NCI-H2107 (cell line): ENCODE results near the gene CCDC169.
A peak's percentile ranks its signal among the peaks of the same experiment; 100 is the strongest.
"Not testable (repeated sequence)": the region's sequence is repeated elsewhere in the genome, so short reads cannot be mapped to it uniquely, and the experiment has no call there.

Experiments
- DNase-seq: peaks from one replicate; lab custom pipeline; 2025; lab: John Stamatoyannopoulos, UW

CCDC169 gene

DNA sequence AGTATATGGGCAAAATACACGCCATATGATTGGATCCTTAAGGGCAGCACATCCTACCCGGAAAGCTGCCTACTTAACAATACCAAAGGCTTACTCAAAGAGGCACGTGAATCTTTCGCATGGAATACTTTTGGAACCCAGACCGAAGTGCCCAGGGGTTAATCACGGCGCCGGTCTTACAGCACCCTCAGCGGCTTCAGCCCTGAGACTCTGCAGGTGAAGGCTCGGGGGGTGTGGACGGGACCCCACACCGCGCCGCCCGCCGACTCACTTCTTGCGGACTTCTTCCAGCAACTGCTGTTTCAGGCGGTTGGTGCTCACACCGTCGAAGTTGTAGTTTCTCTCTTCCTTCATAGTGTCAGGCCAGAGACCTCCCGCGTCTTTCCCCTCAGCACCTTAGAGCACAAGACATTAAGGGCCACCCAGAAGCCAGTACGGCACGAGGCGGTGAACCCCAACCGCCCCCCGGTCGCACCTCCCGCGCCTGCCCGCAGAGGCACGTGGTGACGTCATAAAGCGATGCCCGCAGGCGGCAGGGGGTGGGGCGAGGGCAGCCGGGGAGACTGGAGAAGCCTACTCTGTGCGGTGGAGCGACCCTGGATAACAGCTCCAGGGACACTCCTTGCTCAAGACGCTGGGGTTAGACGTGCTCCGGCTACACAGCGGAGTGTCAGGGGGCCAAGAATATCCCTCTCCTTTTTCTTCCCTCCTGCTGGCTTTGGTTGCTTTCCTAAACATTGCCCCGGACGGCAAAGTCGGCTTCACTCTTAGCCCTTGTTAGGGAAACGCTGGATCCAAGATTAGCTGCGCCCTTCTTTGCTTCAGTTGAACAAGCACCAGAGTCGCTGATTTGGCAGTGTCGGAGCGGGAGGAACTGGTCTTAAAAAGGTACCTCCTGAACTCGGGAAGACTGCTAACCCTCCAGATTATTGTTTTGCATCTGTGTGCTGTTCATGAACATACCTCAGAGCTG is at the start of gene CCDC169:
CCDC169 (minus strand) TSS at position 449 of the 973 bp plus-strand sequence; CDS start at position 354, 95 bp downstream.
- no peak for DNase-seq

GRCh38 chr13:36346222-36347083 is 48.8 kb upstream of the CCDC169 start, which contains the start of gene SPART:
Gene SPART, minus strand, starts transcription at chr13:36346394. Its CDS starts 10,564 bp downstream, at chr13:36335830.
- DNase-seq: peak; percentile 49

- DNase-seq: no peak
Measured at GRCh38 chr13:36345438-36346221, 48.0 kb upstream of the CCDC169 start.

- no peak for DNase-seq
Measured at GRCh38 chr13:36344886-36345437, 47.3 kb upstream of the CCDC169 start.

- no peak for DNase-seq
Measured at GRCh38 chr13:36344173-36344572, 46.6 kb upstream of the CCDC169 start.

DNA sequence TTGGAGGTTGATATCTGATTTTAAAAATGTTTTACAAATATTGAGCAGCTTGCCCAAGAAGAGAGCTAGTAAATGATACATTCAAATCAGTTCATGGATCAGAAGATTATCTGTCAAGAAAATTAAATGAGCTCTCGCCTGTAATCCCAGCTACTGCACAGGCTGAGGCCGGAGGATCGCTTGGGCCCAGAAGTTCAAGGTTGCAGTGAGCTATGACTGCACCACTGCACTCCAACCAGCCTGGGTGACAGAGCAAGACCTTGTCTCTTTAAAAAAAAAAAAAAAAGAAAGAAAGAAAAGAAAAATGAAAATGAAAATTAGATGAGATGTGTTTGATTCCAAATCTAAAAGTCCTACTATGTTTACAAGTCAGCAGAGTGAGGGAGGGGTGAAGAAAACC is 46.2 kb upstream of the CCDC169 start:
- no peak for DNase-seq

DNA sequence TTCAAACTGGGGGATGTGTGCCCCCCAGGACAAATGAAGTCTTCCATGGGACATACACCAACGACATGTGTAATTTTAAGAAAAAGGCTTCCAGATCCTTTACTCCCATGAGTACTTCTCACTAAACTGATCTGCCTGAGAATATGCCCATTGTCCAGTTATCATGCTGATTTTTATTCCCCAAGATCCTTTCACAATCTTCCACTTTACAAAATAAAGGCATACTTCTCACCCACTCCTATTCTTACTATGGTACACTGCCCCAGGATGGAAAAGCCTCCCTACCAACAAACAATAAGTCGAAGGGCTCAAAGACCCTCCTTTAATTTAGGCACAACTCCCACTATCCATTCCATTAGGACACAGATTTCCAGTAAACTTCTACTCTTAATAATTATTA is 45.1 kb upstream of the CCDC169 start:
- DNase-seq: no peak

GRCh38 chr13:36341718-36342117 is 44.1 kb upstream of the CCDC169 start:
- no peak for DNase-seq

- DNase-seq: no peak
Measured at GRCh38 chr13:36339600-36340155, 42.1 kb upstream of the CCDC169 start.

DNA sequence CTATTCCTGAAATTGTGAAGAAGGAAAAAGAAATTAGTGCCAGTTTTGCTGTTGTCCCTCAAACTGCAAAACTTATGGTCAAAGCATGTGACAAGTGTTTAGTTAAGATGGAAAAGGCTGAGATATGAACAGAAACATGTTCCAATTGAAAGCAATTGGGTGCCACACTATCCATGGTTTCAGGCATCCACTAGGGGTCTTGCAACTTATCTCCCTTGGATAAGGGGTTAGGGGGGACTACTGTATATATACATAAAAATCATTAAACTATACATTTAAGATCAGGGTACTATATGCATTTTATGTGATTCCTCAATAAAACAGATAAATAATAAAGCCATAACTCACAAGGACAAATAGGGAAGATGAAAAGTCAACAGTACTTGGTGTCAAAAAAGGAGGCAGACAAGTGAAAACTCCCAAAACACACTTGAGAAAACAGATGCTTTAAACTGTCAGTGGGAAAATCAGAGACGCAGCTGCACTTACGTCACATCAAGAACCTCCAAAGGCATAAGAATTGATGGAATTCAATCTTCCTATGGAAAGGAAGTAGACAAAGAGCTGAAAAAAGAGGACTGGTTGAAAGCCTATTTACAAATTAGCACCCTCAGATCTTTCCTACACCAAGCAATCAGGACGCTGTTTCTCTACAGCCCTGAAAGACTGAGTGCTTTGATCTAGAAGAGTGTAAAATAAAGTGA is 40.5 kb upstream of the CCDC169 start:
- DNase-seq: no peak

DNA sequence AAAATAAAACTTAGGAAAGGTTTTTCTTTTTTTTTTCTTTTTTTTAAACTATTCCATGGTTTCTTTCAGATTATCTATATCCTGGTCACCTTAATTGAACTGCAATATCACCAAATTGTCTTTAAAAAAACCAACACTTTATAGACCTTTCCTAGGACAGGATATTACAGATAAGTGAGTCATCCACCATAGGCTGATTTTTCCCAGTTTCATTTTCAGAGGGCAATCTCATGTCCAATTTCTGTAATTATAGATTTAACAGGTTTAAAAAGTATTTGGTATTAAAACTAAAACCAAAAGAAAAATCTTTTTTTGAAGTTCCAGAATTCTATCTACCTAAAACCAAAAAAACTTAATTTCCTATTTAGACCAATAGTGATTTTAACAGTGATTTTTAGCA is 35.4 kb upstream of the CCDC169 start:
- no peak for DNase-seq

DNA sequence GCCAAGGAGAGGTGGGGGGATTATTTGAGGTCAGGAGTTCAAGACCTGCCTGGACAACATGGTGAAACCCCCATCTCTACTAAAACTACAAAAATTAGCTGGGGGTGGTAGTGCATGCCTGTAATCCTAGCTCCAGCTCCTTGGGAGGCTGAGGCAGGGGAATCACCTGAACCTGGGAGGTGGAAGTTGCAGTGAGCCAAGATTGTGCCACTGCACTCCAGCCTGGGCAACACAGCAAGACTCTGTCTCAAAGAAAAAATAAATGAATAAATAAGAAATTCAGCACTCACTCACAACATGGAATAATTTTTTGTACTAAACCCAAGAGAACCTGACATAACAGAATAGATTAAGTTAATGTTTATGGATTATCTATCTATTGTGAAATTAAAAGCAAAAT is 34.6 kb upstream of the CCDC169 start:
- DNase-seq: not testable (repeated sequence)

DNA sequence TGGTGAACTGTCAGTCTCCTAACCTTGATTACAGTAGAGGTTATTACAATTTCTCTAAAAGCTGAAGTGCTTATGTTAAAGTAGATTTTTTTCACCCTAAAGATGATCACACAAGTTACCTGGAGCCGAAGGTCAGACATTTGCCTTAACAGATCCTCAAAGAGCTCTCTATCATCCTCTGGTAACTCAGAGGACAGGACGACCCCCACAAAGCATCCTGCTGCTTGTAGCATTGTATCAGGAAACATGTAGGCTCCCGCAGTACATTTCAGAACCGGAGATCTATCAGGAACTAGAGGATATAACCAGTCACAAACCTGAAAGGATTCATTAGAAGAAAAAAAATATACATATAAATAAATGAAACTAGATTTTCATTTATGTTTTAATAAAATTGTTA is 33.7 kb upstream of the CCDC169 start:
- no peak for DNase-seq

DNA sequence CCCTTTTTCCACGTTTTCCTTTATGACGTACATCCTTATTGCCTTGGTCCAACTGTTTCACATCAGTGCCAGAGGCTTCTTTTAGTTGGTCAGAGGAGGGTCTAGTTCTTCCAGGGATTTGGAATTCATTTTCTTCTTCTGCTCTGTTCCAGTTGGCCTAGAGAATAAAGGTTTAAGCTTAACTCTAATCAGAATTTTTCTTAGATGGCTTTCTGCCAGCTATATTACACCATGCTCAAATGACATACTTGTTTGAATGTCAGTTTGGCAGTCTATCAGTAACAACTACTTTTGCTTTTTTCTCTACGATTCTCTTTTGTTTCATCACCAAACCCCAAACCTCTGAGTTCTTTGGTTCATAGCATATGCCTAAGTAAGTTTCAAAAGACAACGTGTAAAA is 31.7 kb upstream of the CCDC169 start:
- no peak for DNase-seq

- no peak for DNase-seq
Measured at GRCh38 chr13:36328821-36329220, 31.2 kb upstream of the CCDC169 start.

DNA sequence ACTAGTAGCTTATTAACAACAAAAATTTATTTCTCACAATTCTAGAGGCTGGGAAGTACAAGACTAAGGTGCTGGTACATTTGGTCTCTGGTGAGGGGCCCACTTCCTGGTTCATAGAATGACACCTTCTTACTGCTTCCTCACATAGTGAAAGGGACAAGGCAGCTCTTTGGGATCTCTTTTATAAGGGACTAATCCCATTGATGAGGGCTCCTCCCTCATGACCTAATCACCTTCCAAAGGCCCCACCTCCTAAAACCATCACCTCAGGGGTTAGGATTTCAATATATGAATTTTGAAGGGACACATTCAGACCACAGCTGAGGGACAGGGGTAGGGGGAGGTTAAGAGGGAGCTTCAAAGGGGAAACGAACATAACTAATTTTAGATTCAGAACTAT is 28.3 kb upstream of the CCDC169 start:
- DNase-seq: no peak

- DNase-seq: not testable (repeated sequence)
Measured at GRCh38 chr13:36324881-36325280, 27.3 kb upstream of the CCDC169 start.

DNA sequence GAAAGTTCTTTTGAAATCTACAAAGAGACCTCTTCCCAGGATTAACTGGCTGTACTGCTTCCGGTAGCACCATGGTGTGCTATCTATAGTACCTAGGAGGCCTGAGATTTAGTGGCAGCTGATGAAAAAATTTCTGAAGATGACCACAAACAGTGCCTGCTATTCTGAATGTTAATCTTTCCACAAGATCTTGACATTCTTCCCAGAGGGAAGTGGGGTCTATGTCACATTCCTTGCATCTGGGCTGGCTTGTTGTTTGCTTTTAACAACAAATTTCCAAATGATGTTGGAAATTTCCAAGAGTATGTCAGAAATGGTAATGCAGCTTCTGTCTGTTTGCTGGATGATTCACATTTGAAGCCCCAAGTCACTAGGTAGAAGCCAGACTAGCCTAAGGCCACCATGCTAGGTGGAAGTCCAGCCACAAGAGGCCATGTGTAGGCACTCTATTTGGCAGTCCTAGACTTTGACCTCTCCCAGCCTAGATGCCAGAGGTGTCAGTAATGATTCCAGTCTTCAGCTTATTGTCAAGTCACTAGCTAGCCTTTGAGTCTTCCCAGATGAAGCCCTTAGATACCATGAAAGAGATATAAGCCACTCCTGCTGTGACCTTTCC is 26.4 kb upstream of the CCDC169 start:
- no peak for DNase-seq

DNA sequence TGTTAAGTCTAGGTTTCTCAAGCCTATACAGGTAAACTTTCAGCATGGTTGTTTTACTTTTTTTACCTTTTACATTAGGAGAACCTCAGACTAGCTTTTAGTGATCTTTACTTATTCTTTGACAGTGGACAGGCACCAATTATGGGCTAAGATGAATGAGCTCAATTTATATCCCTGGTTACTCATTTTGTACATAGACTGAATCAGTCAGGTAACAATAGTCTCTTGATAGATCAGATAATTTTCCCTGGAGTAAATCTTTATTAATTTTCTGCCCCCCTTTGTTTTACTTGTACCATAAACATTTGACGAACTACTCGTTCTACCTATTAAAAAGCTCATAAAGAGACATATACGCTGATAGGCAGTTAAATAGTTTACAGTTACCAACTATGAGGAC is 25.8 kb upstream of the CCDC169 start:
- no peak for DNase-seq

DNA sequence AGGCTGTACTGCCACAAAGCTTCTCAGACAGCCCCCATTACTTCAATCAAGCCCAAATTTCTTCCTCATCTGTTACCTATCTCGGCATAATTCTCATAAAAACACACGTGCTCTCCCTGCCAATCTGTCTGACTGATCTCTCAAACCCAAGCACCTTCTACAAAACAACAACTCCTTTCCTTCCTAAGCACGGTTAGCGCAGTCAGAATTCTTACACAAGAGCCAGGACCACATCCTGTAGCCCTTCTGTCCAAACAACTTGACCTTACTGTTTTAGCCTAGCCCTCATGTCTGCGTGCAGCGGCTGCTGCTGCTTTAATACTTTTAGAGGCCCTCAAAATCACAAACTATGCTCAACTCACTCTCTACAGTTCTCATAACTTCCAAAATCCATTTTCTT is 22.2 kb upstream of the CCDC169 start:
- DNase-seq: not testable (repeated sequence)
